Pancreas (tissue), 10 donors: ENCODE results near the gene FRYL. TPM values are rescaled to one million over a fixed set of nuclear protein-coding genes. Genes with fewer than 3 reads are reported as not detected.
"Not testable (repeated sequence)": the region's sequence is repeated elsewhere in the genome, so short reads cannot be mapped to it uniquely, and the experiment has no call there.

Experiments used
- ATAC-seq, 4 donors: fragments of 200-7000 bp; cut with Tn5 transposase; one replicate each; pipeline versions ENCODE4 v1.8.0 to v1.9.1; 2020; ENCODE audit warnings: mild to moderate bottlenecking in 4 of 4, moderate library complexity in 4 of 4
- DNase-seq, 6 donors: peaks; one replicate each; pipeline ENCODE4 v3.0.0-alpha.2; 2020
- FAIRE-seq: peaks from 2 replicates; lab custom pipeline; 2012; peaks lifted over from hg19 to GRCh38; lab: Jason Lieb, UNC
- H3K27ac ChIP-seq, 4 donors: fragments of 200-600 bp; sonication (generic); 1 replicate in 3 of 4; 2 replicates in 1 of 4; pipeline versions ENCODE4 v1.5.0 to v1.8.0; 2020
- H3K27me3 ChIP-seq, 4 donors: fragments of 200-600 bp; one replicate each; pipeline ENCODE4 v1.8.0; 2021
- H3K36me3 ChIP-seq, 3 donors: fragments of 200-600 bp; sonication (generic) in 1 of 3; one replicate each; pipeline versions ENCODE4 v1.5.0 to v1.8.0; 2020 to 2021
- H3K4me1 ChIP-seq, 3 donors: fragments of 200-600 bp; one replicate each; pipeline ENCODE4 v1.8.0; 2021
- H3K4me3 ChIP-seq, 4 donors: fragments of 200-600 bp; sonication (generic) in 2 of 4; one replicate each; pipeline versions ENCODE4 v1.5.0 to v1.8.0; 2020 to 2021
- H3K9me3 ChIP-seq, 4 donors: fragments of 200-600 bp; one replicate each; pipeline ENCODE4 v1.8.0; 2021
- CTCF ChIP-seq, 4 donors: fragments of 200-600 bp; sonication (generic) in 3 of 4; IDR thresholded peaks; one replicate each; pipeline versions ENCODE4 v1.5.0 to v1.8.0; 2021; ENCODE audit warnings: antibody characterized with exemption in 4 of 4
- WGBS, 2 donors: extraction: QIAGEN DNeasy Blood & Tissue Kit; methylation state at CpG; one replicate each; pipeline ENCODE4 v1.1.7; 2013; 5-methylcytosine and 5-hydroxymethylcytosine counted together
- intact Hi-C, 3 donors: fragments of 100-400 bp; cut with DNase I; formaldehyde crosslinking; loops; one replicate each; pipeline versions ENCODE4 v1.11.1 to v1.14.2; 2022
- polyA plus RNA-seq, 2 donors: library from polyadenylated mRNA; stranded (reverse); fragments of 200-250 nt; gene quantifications; one replicate each; pipeline ENCODE4 v1.2.3, GENCODE V29; 2013
- total RNA-seq, 6 donors: library from RNA; stranded (reverse); fragmentation: NEBNext Ultra II Directional in 4 of 6; extraction: Animal tissue kit (Norgen Biotek cat#: 25700) in 4 of 6; gene quantifications; one replicate each; pipeline versions ENCODE4 v1.2.1 to v1.2.4, GENCODE V29; 2021 to 2023
- donor health status: healthy with polysubstance abuse.
- donor health status: DM: no; HTN: no; CAD: no; lungs with moderate emphysema.
- donor health status: DM: no; HTN: no; CAD: no.
- donor health status: control.
- donor health status: control.
- donor health status: Bipolar disorder and iron deficiency.
- donor health status: DM: yes; HTN: yes; CAD: no.
- donor health status: DM: no; HTN: no; CAD: no.
- donor health status: DM: no; HTN: no; CAD: no.
- donor health status: DM: yes; HTN: yes; CAD: no.

FRYL gene
- total and polyA plus RNA-seq, 8 donors, result 9.1 to 38.7 (median 20.7) TPM

DNA sequence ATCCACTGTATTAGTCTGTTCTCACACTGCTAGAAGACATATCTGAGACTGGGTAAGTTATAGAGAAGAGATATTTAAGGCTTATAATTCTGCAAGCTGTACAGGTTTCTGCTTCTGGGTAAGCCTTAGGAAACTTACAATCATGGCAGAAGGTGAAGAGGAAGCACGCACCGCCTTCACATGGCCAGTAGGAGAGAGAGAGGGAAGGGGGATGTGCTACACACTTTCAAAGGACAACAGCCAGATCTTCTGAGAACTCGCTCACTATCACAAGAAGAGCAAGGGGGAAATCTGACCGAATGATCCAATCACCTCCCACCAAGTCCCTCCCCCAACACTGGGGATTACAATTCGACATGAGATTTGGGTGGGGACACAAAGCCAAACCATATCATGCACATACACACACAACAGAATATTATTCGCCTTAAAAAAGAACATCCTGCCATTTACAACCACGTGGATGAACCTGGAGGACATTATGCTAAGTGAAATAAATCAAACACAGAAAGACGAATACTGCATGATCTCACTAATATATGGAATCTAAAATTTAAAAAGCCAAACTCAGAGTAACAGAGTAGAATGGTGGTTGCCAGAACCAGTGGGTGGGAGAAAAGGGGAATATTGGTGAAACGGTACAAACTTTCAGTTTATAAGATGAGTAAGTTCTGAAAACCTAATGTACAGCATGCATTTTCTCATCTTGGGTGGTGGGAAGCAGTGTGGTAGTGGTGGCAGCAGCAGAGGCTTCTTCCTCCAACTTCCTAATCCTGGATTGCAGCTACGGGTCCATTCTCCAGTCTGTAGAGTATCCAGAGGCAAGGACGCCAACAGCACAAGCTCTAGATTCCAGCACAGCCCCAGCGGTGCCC lies 12.8 kb downstream of the FRYL start:
- DNase-seq (no peak), FAIRE-seq (no peak), ATAC-seq (no peak)
- no peaks in the 10 kb centered on the region for H3K27me3 ChIP-seq
- 94 to 96% methylated on average over 12 of the region's 12 CpGs for WGBS, 2 donors
- H3K36me3 ChIP-seq, result no peaks in the 10 kb centered on the region
- TF ChIP-seq CTCF (IDR thresholded peaks at IDR 0.05), result no peak
- no peaks in the 10 kb centered on the region for H3K4me1 ChIP-seq
- no peaks in the 10 kb centered on the region for H3K9me3 ChIP-seq
- H3K4me3 ChIP-seq, result no peak overlapping the region
- intact Hi-C loops, result no loop called here
- no peak overlapping the region for H3K27ac ChIP-seq

GRCh38 chr4:48766131-48766792 lies 13.8 kb downstream of the FRYL start:
- Histone ChIP-seq H3K27me3 (no peaks in the 10 kb centered on the region), H3K9me3 (no peaks in the 10 kb centered on the region), H3K27ac (no peak overlapping the region), H3K4me1 (no peaks in the 10 kb centered on the region), H3K4me3 (no peak overlapping the region), H3K36me3 (no peaks in the 10 kb centered on the region)
- no peak for TF ChIP-seq CTCF (IDR thresholded peaks at IDR 0.05)
- no peak for DNase-seq
- WGBS, 2 donors, result 73 to 75% methylated on average over 4 of the region's 4 CpGs
- no peak for ATAC-seq
- intact Hi-C loops, result no loop called here
- no peak for FAIRE-seq

DNA sequence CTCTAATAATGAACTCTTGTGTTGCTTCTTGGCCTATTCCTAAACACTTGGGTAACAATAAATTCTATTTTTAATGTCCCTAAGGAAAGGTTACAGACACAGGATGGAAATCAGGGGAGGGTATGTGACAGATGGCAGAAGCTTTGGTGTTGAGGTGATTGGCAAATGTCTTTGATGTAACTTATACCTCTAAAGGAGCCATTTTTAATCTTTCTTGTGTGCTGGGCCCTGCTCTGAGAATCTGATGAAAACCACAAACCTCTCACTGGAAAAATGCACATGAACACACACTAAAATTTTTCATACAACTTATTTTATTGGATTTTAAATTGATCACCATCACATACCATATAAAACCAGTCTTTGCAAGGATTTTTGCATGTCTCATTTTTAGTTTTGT lies 17.7 kb downstream of the FRYL start:
- FAIRE-seq, result no peak

DNA sequence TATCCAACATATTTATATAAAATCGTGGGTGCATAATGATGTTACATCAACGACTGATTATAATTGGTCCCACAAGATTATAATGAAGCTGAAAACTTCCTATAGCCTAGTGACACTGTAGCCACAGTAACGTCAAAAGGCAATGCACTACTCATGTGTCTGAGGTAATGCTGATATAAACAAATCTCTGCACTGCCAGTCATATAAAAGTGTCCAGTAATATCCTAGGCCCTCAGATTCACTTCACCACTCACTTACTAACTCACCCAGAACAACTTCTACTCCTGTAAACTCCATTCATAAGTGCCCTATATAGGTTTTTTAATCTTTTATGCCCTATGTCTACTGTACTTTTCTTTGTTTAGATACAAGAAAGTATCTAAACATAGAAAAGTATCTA lies 18.8 kb downstream of the FRYL start:
- Histone ChIP-seq H3K9me3 (no peaks in the 10 kb centered on the region), H3K4me1 (no peaks in the 10 kb centered on the region), H3K27ac (no peak overlapping the region), H3K36me3 (no peaks in the 10 kb centered on the region), H3K4me3 (no peak overlapping the region), H3K27me3 (no peaks in the 10 kb centered on the region)
- ATAC-seq, result no peak
- no peak for TF ChIP-seq CTCF (IDR thresholded peaks at IDR 0.05)
- intact Hi-C loops, result no loop called here
- 88 to 95% methylated on average over 3 of the region's 3 CpGs for WGBS, 2 donors
- FAIRE-seq, result no peak
- no peak for DNase-seq

More for the DNA sequence above, 17.7 kb downstream of the FRYL start:
- Histone ChIP-seq H3K4me1 (no peaks in the 10 kb centered on the region), H3K36me3 (no peaks in the 10 kb centered on the region), H3K9me3 (no peaks in the 10 kb centered on the region), H3K27me3 (no peaks in the 10 kb centered on the region), H3K4me3 (no peak overlapping the region), H3K27ac (no peak overlapping the region)
- intact Hi-C loops, result no loop called here
- ATAC-seq (no peak), DNase-seq (no peak)
- no peak for TF ChIP-seq CTCF (IDR thresholded peaks at IDR 0.05)

DNA sequence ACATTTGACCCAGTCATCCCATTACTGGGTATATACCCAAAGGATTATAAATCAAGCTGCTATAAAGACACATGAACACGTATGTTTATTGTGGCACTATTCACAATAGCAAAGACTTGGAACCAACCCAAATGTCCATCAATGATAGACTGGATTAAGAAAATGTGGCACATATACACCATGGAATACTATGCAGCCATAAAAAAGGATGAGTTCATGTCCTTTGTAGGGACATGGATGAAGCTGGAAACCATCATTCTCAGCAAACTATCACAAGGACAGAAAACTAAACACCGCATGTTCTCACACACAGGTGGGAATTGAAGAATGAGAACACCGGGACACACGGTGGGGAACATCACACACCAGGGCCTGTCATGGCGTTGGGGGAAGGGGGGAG lies 21.4 kb downstream of the FRYL start:
- H3K9me3 ChIP-seq, FAIRE-seq, DNase-seq, H3K27me3 ChIP-seq, H3K4me3 ChIP-seq, H3K27ac ChIP-seq, H3K36me3 ChIP-seq, ATAC-seq, H3K4me1 ChIP-seq, intact Hi-C loops: not testable (repeated sequence)
- WGBS, 2 donors, result 92 to 96% methylated on average over 5 of the region's 5 CpGs
